HepG2 (cell line): Measurements from ENCODE around the gene FOXA1. TPM values are rescaled to one million over a fixed set of nuclear protein-coding genes. Genes with fewer than 3 reads are reported as not detected.

Source experiments
- ELF4 ChIP-seq: sonication (generic); formaldehyde crosslinking; IDR thresholded peaks from 2 replicates; pipeline ENCODE4 v1.5.0; 2020; ENCODE audit warnings: missing genetic modification reagents, mild to moderate bottlenecking, moderate library complexity, borderline replicate concordance
- GTF2F1 ChIP-seq: fragments of 150-350 bp; IDR thresholded peaks from 2 replicates; pipeline ENCODE4 v1.6.1; 2014; ENCODE audit warnings: low read length
- JUND ChIP-seq: sonication (generic); formaldehyde crosslinking; IDR thresholded peaks from 2 replicates; pipeline ENCODE4 v1.8.0; 2022; ENCODE audit warnings: mild to moderate bottlenecking, missing genetic modification reagents
- KAT7 ChIP-seq: IDR thresholded peaks from 2 replicates; pipeline ENCODE4 v1.6.1; 2018; ENCODE audit warnings: borderline replicate concordance, missing compliant biosample characterization
- MAFG ChIP-seq: sonication (generic); formaldehyde crosslinking; IDR thresholded peaks from 2 replicates; pipeline ENCODE4 v1.5.1; 2020; ENCODE audit warnings: mild to moderate bottlenecking, missing genetic modification reagents
- NR1H2 ChIP-seq: sonication (generic); formaldehyde crosslinking; IDR thresholded peaks from 2 replicates; pipeline ENCODE4 v1.8.1; 2022; ENCODE audit warnings: low read depth, missing genetic modification reagents, borderline replicate concordance
- NR2F1 ChIP-seq, 2 experiments: fragments of 450-650 bp in 1 of 2; formaldehyde crosslinking in 1 of 2; IDR thresholded peaks; 2 replicates each; pipeline versions ENCODE4 v1.5.0 to v1.6.1; 2016 to 2020; ENCODE audit warnings: mild to moderate bottlenecking in 1 of 2, missing compliant biosample characterization in 1 of 2, missing genetic modification reagents in 1 of 2, moderate library complexity in 1 of 2
- NR3C1 ChIP-seq: sonication (generic); formaldehyde crosslinking; IDR thresholded peaks from 2 replicates; pipeline ENCODE4 v1.4.0; 2020; ENCODE audit warnings: missing genetic modification reagents
- RAD21 ChIP-seq: fragments of 450-650 bp; formaldehyde crosslinking; IDR thresholded peaks from 2 replicates; pipeline ENCODE4 v1.5.0; 2020; ENCODE audit warnings: mild to moderate bottlenecking
- SETDB1 ChIP-seq: sonication (generic); formaldehyde crosslinking; IDR thresholded peaks from 2 replicates; pipeline ENCODE4 v1.5.1; 2020; ENCODE audit warnings: missing genetic modification reagents, mild to moderate bottlenecking, borderline replicate concordance
- SRSF4 ChIP-seq: fragments of 200-400 bp; formaldehyde crosslinking; IDR thresholded peaks from one replicate; pipeline ENCODE4 v1.6.1; 2018; ENCODE audit warnings: mild to moderate bottlenecking, low read depth, low read length, moderate library complexity; ENCODE audit not compliant: poor library complexity, severe bottlenecking
- SRY ChIP-seq: sonication (generic); formaldehyde crosslinking; IDR thresholded peaks from 2 replicates; pipeline ENCODE4 v1.8.0; 2022; ENCODE audit warnings: mild to moderate bottlenecking, missing genetic modification reagents
- TMF1 ChIP-seq: sonication (generic); formaldehyde crosslinking; IDR thresholded peaks from 2 replicates; pipeline ENCODE4 v1.8.1; 2022; ENCODE audit warnings: low read depth, missing genetic modification reagents
- ZNF136 ChIP-seq: sonication (generic); formaldehyde crosslinking; IDR thresholded peaks from 2 replicates; pipeline ENCODE4 v1.8.1; 2022; ENCODE audit warnings: low read depth, mild to moderate bottlenecking, moderate library complexity, missing genetic modification reagents
- ZNF205 ChIP-seq: IDR thresholded peaks from 2 replicates; pipeline ENCODE4 v1.6.1; 2018; ENCODE audit warnings: missing biosample characterization, missing genetic modification reagents
- ZNF343 ChIP-seq: sonication (generic); formaldehyde crosslinking; IDR thresholded peaks from 2 replicates; pipeline ENCODE4 v1.4.0; 2020; ENCODE audit warnings: mild to moderate bottlenecking, missing genetic modification reagents
- ZNF441 ChIP-seq: sonication (generic); formaldehyde crosslinking; IDR thresholded peaks from 2 replicates; pipeline ENCODE4 v1.7.0; 2021; ENCODE audit warnings: missing genetic modification reagents, borderline replicate concordance
- ZNF605 ChIP-seq: sonication (generic); formaldehyde crosslinking; IDR thresholded peaks from 2 replicates; pipeline ENCODE4 v1.8.0; 2022; ENCODE audit warnings: mild to moderate bottlenecking, missing genetic modification reagents
- ZNF775 ChIP-seq: sonication (generic); formaldehyde crosslinking; IDR thresholded peaks from 2 replicates; pipeline ENCODE4 v1.4.0; 2020; ENCODE audit warnings: missing genetic modification reagents, mild to moderate bottlenecking, moderate library complexity, borderline replicate concordance
- polyA plus RNA-seq, 8 experiments: library from polyadenylated mRNA; depleted of rRNA in 3 of 8; stranded (reverse) in 7 of 8; unstranded in 1 of 8; fragments of >200 nt; fragmentation: Illumina TruSeq in 4 of 8; extraction: Trizol in 4 of 8; gene quantifications; 2 replicates each; pipeline versions ENCODE4 v1.2.1 to v1.2.3, GENCODE V29; 2011 to 2016; ENCODE audit warnings: low read depth in 4 of 8, missing spikeins in 1 of 8, mixed read lengths in 1 of 8; ENCODE audit not compliant: insufficient read depth in 1 of 8
- total RNA-seq, 5 experiments: library from RNA; depleted of rRNA; stranded (reverse); fragments of >200 nt; fragmentation: Illumina TruSeq; extraction: Trizol; gene quantifications; 2 replicates each; pipeline ENCODE4 v1.2.3, GENCODE V29; 2016; ENCODE audit warnings: low read depth in 1 of 5
- TF ChIP-seq, protein P1 (sequence below): sonication (generic); formaldehyde crosslinking; IDR thresholded peaks from 2 replicates; pipeline ENCODE4 v1.9.0; 2021; ENCODE audit warnings: missing genetic modification reagents, borderline replicate concordance
- TF ChIP-seq, protein P2 (sequence below): IDR thresholded peaks from 2 replicates; pipeline ENCODE4 v1.6.1; 2016; ENCODE audit warnings: missing genetic modification reagents, missing compliant biosample characterization
- TF ChIP-seq, protein P3 (sequence below): sonication (generic); formaldehyde crosslinking; IDR thresholded peaks from 2 replicates; pipeline ENCODE4 v1.5.0; 2020; ENCODE audit warnings: missing genetic modification reagents

The FOXA1 gene
- total and polyA plus RNA-seq, 2 of the 13 experiments (the other 11 are each of a cell fraction or from before 2014, with no cell fraction given) = 43.4 to 58.6 TPM

DNA sequence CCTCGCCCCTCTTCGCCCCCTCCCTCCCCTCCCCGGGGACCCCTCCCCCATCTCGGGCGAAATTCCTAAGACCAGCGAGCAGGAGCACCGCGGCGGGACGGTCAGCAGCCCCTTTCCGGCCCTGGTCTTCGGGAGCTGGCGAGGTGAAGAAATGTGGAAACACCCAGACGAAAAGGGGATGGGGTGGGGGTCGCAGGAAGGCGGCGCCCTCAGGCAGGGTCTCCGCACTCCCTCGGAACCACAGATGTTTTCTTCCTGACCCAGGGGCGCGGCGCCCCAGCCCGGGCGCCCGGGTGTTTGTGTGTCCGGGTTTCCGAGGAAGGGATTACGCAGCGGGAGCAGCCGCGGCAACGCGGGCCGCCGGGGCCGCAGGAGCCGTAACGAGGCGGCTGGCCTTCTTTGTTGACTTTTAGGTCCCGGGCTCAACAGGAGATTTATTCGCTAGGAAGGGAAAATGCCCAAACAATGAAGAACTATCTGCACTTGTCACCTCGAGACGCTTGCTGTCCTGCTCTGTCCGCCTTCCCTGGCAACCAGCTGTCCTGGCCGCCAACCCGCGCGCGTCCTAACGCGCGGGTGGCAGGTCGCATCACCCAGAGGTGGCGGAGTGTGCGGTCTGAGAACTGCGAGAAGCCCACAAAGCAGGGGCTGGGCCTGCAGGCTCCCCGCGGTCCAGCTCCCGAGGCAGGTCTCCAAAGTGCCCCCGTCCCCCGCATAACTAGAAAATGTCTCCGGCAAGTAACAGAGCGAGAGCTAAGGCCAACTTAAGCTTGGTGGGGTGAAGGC, 7.0 kb downstream of the FOXA1 start (continued):
- TF ChIP-seq, protein P1, sequence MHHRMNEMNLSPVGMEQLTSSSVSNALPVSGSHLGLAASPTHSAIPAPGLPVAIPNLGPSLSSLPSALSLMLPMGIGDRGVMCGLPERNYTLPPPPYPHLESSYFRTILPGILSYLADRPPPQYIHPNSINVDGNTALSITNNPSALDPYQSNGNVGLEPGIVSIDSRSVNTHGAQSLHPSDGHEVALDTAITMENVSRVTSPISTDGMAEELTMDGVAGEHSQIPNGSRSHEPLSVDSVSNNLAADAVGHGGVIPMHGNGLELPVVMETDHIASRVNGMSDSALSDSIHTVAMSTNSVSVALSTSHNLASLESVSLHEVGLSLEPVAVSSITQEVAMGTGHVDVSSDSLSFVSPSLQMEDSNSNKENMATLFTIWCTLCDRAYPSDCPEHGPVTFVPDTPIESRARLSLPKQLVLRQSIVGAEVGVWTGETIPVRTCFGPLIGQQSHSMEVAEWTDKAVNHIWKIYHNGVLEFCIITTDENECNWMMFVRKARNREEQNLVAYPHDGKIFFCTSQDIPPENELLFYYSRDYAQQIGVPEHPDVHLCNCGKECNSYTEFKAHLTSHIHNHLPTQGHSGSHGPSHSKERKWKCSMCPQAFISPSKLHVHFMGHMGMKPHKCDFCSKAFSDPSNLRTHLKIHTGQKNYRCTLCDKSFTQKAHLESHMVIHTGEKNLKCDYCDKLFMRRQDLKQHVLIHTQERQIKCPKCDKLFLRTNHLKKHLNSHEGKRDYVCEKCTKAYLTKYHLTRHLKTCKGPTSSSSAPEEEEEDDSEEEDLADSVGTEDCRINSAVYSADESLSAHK = no peak; the same call in 1 of the 2 replicates
- TF ChIP-seq ZNF775 (CRISPR knock-in tag) = peak; percentile 82; the same call in 1 of the 2 replicates
- TF ChIP-seq JUND = peak; percentile 43; the same call in 1 of the 2 replicates
- TF ChIP-seq GTF2F1 = no peak
- TF ChIP-seq, protein P2, sequence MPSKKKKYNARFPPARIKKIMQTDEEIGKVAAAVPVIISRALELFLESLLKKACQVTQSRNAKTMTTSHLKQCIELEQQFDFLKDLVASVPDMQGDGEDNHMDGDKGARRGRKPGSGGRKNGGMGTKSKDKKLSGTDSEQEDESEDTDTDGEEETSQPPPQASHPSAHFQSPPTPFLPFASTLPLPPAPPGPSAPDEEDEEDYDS (CRISPR knock-in tag) = no peak
- peak; percentile 60 for TF ChIP-seq RAD21 (CRISPR knock-in tag)
- TF ChIP-seq SRSF4 = peak; percentile 49
- TF ChIP-seq NR1H2 (CRISPR knock-in tag) = peak; percentile 85
- 0 out of 4 replicates have a peak, but pooled peaks of 1 of the 2 experiments have one; percentile 5 for TF ChIP-seq NR2F1 (CRISPR knock-in tag; IDR thresholded peaks at IDR 0.05)
- TF ChIP-seq ZNF205 (CRISPR knock-in tag) = peak; percentile 66; the same call in 1 of the 2 replicates
- TF ChIP-seq TMF1 = no peak
- TF ChIP-seq ZNF136 (CRISPR knock-in tag) = 0 out of 2 replicates have a peak, but pooled peaks have one; percentile 56
- peak; percentile 62 for TF ChIP-seq SRY (CRISPR knock-in tag)
- no peak; the same call in 1 of the 2 replicates for TF ChIP-seq ZNF441 (CRISPR knock-in tag)
- 0 out of 2 replicates have a peak, but pooled peaks have one; percentile 50 for TF ChIP-seq MAFG (CRISPR knock-in tag)
- TF ChIP-seq, protein P3, sequence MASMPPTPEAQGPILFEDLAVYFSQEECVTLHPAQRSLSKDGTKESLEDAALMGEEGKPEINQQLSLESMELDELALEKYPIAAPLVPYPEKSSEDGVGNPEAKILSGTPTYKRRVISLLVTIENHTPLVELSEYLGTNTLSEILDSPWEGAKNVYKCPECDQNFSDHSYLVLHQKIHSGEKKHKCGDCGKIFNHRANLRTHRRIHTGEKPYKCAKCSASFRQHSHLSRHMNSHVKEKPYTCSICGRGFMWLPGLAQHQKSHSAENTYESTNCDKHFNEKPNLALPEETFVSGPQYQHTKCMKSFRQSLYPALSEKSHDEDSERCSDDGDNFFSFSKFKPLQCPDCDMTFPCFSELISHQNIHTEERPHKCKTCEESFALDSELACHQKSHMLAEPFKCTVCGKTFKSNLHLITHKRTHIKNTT (CRISPR knock-in tag) = no peak; the same call in 1 of the 2 replicates
- TF ChIP-seq ZNF343 (CRISPR knock-in tag) = no peak
- TF ChIP-seq NR3C1 (CRISPR knock-in tag) = no peak
- peak; percentile 84; the same call in 1 of the 2 replicates for TF ChIP-seq SETDB1 (CRISPR knock-in tag)
- peak; percentile 91 for TF ChIP-seq ZNF605 (CRISPR knock-in tag)
- TF ChIP-seq KAT7 (CRISPR knock-in tag) = peak; percentile 96; the same call in 1 of the 2 replicates
- TF ChIP-seq ELF4 (CRISPR knock-in tag) = no peak
